HepG2 (cell line): ENCODE results near the gene MEX3A. TPM values are rescaled to one million over a fixed set of nuclear protein-coding genes. Genes with fewer than 3 reads are reported as not detected.

Experiments used
- ARHGAP35 ChIP-seq: sonication (generic); formaldehyde crosslinking; IDR thresholded peaks from 2 replicates; pipeline ENCODE4 v1.9.0; 2022; ENCODE audit warnings: mild to moderate bottlenecking, inconsistent platforms, moderate library complexity, missing genetic modification reagents, borderline replicate concordance
- BHLHE40 ChIP-seq: IDR thresholded peaks from 2 replicates; pipeline ENCODE4 v1.6.1; 2011; ENCODE audit warnings: low read length, improper control_type of control experiment
- BRD4 ChIP-seq: sonication (generic); formaldehyde crosslinking; IDR thresholded peaks from 2 replicates; pipeline ENCODE4 v1.4.0; 2020; ENCODE audit warnings: missing genetic modification reagents
- FOXK2 ChIP-seq: fragments of 450-650 bp; IDR thresholded peaks from 2 replicates; pipeline ENCODE4 v1.6.1; 2016
- JUNB ChIP-seq: sonication (generic); formaldehyde crosslinking; IDR thresholded peaks from 2 replicates; pipeline ENCODE4 v1.8.0; 2022; ENCODE audit warnings: missing genetic modification reagents, mild to moderate bottlenecking, borderline replicate concordance
- JUND ChIP-seq: sonication (generic); formaldehyde crosslinking; IDR thresholded peaks from 2 replicates; pipeline ENCODE4 v1.8.0; 2022; ENCODE audit warnings: mild to moderate bottlenecking, missing genetic modification reagents
- RFXANK ChIP-seq: IDR thresholded peaks from 2 replicates; pipeline ENCODE4 v1.6.1; 2016
- SATB2 ChIP-seq: sonication (generic); formaldehyde crosslinking; IDR thresholded peaks from 2 replicates; pipeline ENCODE4 v1.5.0; 2020; ENCODE audit warnings: missing genetic modification reagents
- SMARCC2 ChIP-seq: fragments of 450-650 bp; IDR thresholded peaks from 2 replicates; pipeline ENCODE4 v1.6.1; 2017; ENCODE audit warnings: antibody characterized with exemption, mild to moderate bottlenecking
- SRSF9 ChIP-seq: fragments of 200-400 bp; formaldehyde crosslinking; IDR thresholded peaks from 2 replicates; pipeline ENCODE4 v1.6.1; 2018; ENCODE audit warnings: borderline replicate concordance, mild to moderate bottlenecking, low read depth, low read length; ENCODE audit not compliant: insufficient read depth, poor library complexity, severe bottlenecking
- SSRP1 ChIP-seq: IDR thresholded peaks from 2 replicates; pipeline ENCODE4 v1.6.1; 2016; ENCODE audit warnings: control low read depth
- ZMYM3 ChIP-seq: sonication (generic); formaldehyde crosslinking; IDR thresholded peaks from 2 replicates; pipeline ENCODE4 v1.5.1; 2020; ENCODE audit warnings: mild to moderate bottlenecking, missing genetic modification reagents
- ZMYM4 ChIP-seq: sonication (generic); formaldehyde crosslinking; IDR thresholded peaks from 2 replicates; pipeline ENCODE4 v1.8.1; 2023; ENCODE audit warnings: mild to moderate bottlenecking, missing genetic modification reagents
- ZNF367 ChIP-seq: sonication (generic); formaldehyde crosslinking; IDR thresholded peaks from 2 replicates; pipeline ENCODE4 v1.4.0; 2020; ENCODE audit warnings: missing genetic modification reagents, borderline replicate concordance
- ZNF672 ChIP-seq: sonication (generic); formaldehyde crosslinking; IDR thresholded peaks from 2 replicates; pipeline ENCODE4 v1.8.1; 2022; ENCODE audit warnings: missing genetic modification reagents
- ZNF678 ChIP-seq: sonication (generic); formaldehyde crosslinking; IDR thresholded peaks from 2 replicates; pipeline ENCODE4 v1.4.0; 2020; ENCODE audit warnings: mild to moderate bottlenecking, missing genetic modification reagents
- ZSCAN20 ChIP-seq: sonication (generic); formaldehyde crosslinking; IDR thresholded peaks from 2 replicates; pipeline ENCODE4 v1.4.0; 2020; ENCODE audit warnings: missing genetic modification reagents, mild to moderate bottlenecking, borderline replicate concordance
- polyA plus RNA-seq, 8 experiments: library from polyadenylated mRNA; depleted of rRNA in 3 of 8; stranded (reverse) in 7 of 8; unstranded in 1 of 8; fragments of >200 nt; fragmentation: Illumina TruSeq in 4 of 8; extraction: Trizol in 4 of 8; gene quantifications; 2 replicates each; pipeline versions ENCODE4 v1.2.1 to v1.2.3, GENCODE V29; 2011 to 2016; ENCODE audit warnings: low read depth in 4 of 8, missing spikeins in 1 of 8, mixed read lengths in 1 of 8; ENCODE audit not compliant: insufficient read depth in 1 of 8
- total RNA-seq, 5 experiments: library from RNA; depleted of rRNA; stranded (reverse); fragments of >200 nt; fragmentation: Illumina TruSeq; extraction: Trizol; gene quantifications; 2 replicates each; pipeline ENCODE4 v1.2.3, GENCODE V29; 2016; ENCODE audit warnings: low read depth in 1 of 5
- TF ChIP-seq, protein P1 (sequence below): sonication (generic); formaldehyde crosslinking; IDR thresholded peaks from 2 replicates; pipeline ENCODE4 v1.4.0; 2020; ENCODE audit warnings: mild to moderate bottlenecking, missing genetic modification reagents
- TF ChIP-seq, protein P2 (sequence below): sonication (generic); formaldehyde crosslinking; IDR thresholded peaks from 2 replicates; pipeline ENCODE4 v1.8.0; 2022; ENCODE audit warnings: missing genetic modification reagents, mild to moderate bottlenecking, inconsistent platforms, borderline replicate concordance
- TF ChIP-seq, protein P3 (sequence below): sonication (generic); formaldehyde crosslinking; IDR thresholded peaks from 2 replicates; pipeline ENCODE4 v1.8.0; 2022; ENCODE audit warnings: mild to moderate bottlenecking, missing genetic modification reagents, borderline replicate concordance
- TF ChIP-seq, protein P4 (sequence below): sonication (generic); formaldehyde crosslinking; IDR thresholded peaks from 2 replicates; pipeline ENCODE4 v1.5.1; 2020; ENCODE audit warnings: missing genetic modification reagents, mild to moderate bottlenecking, borderline replicate concordance
- TF ChIP-seq, protein P5 (sequence below): IDR thresholded peaks from 2 replicates; pipeline ENCODE4 v1.6.1; 2016; ENCODE audit warnings: mild to moderate bottlenecking, missing biosample characterization, missing genetic modification reagents
- TF ChIP-seq, protein P6 (sequence below): IDR thresholded peaks from 2 replicates; pipeline ENCODE4 v1.6.1; 2016

The MEX3A gene
- total and polyA plus RNA-seq, 2 of the 13 experiments (the other 11 are each of a cell fraction or from before 2014, with no cell fraction given): 7.6 to 9.1 TPM

DNA sequence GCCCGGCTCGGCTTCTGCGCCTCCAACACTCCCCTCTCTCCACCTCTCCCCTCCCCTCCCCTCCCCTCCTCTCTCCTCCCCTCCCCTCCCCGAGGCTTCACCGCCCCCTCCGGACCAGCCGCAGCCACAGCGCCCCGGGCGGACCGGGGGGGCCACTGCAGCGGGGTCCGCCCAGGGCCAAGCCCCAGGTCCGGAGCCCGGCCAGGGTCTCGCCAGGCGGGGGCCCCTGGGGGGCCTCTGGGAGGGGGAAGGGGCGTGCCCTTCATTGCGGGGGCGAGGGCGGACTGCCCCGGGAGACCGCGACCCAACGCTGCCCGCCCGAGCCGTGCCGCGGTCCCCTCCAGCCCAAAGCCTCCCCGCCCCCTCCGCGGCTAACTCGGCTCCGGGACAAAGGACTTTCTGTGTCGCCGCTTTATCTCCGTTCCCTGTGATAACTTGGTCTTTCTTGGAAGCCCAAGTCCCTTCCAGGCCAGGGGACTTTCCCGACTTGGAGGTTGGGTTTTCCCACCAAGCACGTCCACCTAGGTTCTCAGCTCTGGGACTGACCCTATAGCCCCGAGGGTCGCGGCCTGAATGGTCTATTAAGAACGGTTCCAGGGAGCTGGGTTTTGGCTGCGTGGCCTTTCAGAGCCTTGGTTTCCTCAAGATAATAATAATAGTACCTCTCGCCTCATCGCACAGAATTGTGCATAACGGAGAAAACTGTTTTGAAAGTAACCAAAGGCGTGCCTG is 28.3 kb downstream of the MEX3A start, which contains the start of gene UBQLN4 (continued):
- TF ChIP-seq ZSCAN20 (CRISPR knock-in tag): no peak
- no peak for TF ChIP-seq ZMYM3 (CRISPR knock-in tag)
- TF ChIP-seq BRD4 (CRISPR knock-in tag): no peak
- no peak for TF ChIP-seq SSRP1 (CRISPR knock-in tag)
- TF ChIP-seq, protein P1, sequence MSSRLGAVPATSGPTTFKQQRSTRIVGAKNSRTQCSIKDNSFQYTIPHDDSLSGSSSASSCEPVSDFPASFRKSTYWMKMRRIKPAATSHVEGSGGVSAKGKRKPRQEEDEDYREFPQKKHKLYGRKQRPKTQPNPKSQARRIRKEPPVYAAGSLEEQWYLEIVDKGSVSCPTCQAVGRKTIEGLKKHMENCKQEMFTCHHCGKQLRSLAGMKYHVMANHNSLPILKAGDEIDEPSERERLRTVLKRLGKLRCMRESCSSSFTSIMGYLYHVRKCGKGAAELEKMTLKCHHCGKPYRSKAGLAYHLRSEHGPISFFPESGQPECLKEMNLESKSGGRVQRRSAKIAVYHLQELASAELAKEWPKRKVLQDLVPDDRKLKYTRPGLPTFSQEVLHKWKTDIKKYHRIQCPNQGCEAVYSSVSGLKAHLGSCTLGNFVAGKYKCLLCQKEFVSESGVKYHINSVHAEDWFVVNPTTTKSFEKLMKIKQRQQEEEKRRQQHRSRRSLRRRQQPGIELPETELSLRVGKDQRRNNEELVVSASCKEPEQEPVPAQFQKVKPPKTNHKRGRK (CRISPR knock-in tag): no peak
- TF ChIP-seq JUND (CRISPR knock-in tag): no peak
- TF ChIP-seq SMARCC2: no peak
- TF ChIP-seq ARHGAP35 (CRISPR knock-in tag): no peak
- no peak for TF ChIP-seq FOXK2
- TF ChIP-seq, protein P2, sequence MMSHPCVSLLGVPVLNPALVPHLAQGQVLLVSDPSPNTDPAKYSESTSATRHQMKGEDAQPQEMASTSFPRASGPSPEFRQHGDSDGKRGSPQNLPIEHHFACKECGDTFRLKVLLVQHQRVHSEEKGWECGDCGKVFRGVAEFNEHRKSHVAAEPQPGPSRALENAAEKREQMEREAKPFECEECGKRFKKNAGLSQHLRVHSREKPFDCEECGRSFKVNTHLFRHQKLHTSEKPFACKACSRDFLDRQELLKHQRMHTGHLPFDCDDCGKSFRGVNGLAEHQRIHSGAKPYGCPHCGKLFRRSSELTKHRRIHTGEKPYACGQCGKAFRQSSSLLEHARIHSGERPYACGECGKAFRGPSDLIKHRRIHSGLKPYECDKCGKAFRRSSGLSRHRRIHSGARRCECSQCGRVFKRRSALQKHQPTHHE (CRISPR knock-in tag): no peak
- TF ChIP-seq ZNF367 (CRISPR knock-in tag): no peak
- TF ChIP-seq ZNF672 (CRISPR knock-in tag): no peak
- TF ChIP-seq, protein P3, sequence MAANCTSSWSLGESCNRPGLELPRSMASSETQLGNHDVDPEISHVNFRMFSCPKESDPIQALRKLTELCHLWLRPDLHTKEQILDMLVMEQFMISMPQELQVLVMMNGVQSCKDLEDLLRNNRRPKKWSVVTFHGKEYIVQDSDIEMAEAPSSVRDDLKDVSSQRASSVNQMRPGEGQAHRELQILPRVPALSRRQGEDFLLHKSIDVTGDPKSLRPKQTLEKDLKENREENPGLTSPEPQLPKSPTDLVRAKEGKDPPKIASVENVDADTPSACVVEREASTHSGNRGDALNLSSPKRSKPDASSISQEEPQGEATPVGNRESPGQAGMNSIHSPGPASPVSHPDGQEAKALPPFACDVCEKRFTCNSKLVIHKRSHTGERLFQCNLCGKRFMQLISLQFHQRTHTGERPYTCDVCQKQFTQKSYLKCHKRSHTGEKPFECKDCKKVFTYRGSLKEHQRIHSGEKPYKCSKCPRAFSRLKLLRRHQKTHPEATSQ (CRISPR knock-in tag): no peak
- TF ChIP-seq SRSF9: no peak
- no peak for TF ChIP-seq SATB2 (CRISPR knock-in tag)
- TF ChIP-seq ZMYM4: no peak
- no peak for TF ChIP-seq RFXANK (CRISPR knock-in tag)
- TF ChIP-seq, protein P4, sequence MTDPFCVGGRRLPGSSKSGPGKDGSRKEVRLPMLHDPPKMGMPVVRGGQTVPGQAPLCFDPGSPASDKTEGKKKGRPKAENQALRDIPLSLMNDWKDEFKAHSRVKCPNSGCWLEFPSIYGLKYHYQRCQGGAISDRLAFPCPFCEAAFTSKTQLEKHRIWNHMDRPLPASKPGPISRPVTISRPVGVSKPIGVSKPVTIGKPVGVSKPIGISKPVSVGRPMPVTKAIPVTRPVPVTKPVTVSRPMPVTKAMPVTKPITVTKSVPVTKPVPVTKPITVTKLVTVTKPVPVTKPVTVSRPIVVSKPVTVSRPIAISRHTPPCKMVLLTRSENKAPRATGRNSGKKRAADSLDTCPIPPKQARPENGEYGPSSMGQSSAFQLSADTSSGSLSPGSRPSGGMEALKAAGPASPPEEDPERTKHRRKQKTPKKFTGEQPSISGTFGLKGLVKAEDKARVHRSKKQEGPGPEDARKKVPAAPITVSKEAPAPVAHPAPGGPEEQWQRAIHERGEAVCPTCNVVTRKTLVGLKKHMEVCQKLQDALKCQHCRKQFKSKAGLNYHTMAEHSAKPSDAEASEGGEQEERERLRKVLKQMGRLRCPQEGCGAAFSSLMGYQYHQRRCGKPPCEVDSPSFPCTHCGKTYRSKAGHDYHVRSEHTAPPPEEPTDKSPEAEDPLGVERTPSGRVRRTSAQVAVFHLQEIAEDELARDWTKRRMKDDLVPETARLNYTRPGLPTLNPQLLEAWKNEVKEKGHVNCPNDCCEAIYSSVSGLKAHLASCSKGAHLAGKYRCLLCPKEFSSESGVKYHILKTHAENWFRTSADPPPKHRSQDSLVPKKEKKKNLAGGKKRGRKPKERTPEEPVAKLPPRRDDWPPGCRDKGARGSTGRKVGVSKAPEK (CRISPR knock-in tag): no peak
- TF ChIP-seq, protein P5, sequence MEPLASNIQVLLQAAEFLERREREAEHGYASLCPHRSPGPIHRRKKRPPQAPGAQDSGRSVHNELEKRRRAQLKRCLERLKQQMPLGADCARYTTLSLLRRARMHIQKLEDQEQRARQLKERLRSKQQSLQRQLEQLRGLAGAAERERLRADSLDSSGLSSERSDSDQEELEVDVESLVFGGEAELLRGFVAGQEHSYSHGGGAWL (CRISPR knock-in tag): no peak
- TF ChIP-seq ZNF678 (CRISPR knock-in tag): no peak
- TF ChIP-seq, protein P6, sequence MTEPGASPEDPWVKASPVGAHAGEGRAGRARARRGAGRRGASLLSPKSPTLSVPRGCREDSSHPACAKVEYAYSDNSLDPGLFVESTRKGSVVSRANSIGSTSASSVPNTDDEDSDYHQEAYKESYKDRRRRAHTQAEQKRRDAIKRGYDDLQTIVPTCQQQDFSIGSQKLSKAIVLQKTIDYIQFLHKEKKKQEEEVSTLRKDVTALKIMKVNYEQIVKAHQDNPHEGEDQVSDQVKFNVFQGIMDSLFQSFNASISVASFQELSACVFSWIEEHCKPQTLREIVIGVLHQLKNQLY: peak; percentile 6; the same call in 1 of the 2 replicates
- TF ChIP-seq JUNB (CRISPR knock-in tag): no peak
- TF ChIP-seq BHLHE40: no peak
